ENCODE measurements around the gene LY6G6F.
A peak's percentile ranks its signal among the peaks of the same experiment; 100 is the strongest.

The LY6G6F gene

GRCh38 chr6:31739639-31740396 lies 33.2 kb downstream of the LY6G6F start, which contains the start of gene MSH5:
Gene MSH5, plus strand, starts transcription at chr6:31740005. Its CDS starts 462 bp downstream, at chr6:31740467.
- Histone ChIP-seq H3K79me2 (ENCODE audit: low read length) (peaks cover 27% of the 10 kb centered on the region), H3K27me3 (replicated peaks; ENCODE audit: insufficient read depth, low read length) (no peaks in the 10 kb centered on the region), H3K9me2 (replicated peaks; ENCODE audit: insufficient read depth, low read length) (no peaks in the 10 kb centered on the region), H3K36me3 (replicated peaks; ENCODE audit: insufficient read depth, low read length) (no peaks in the 10 kb centered on the region), H3K4me1 (ENCODE audit: low read length) (peaks cover 24% of the 10 kb centered on the region), H3K9me3 (replicated peaks; ENCODE audit: insufficient read depth, low read length) (no peaks in the 10 kb centered on the region), H2AFZ (ENCODE audit: low read length) (peak within 1 kb of the TSS; percentile 47), H3K4me2 (ENCODE audit: low read depth, low read length) (peak within 1 kb of the TSS; percentile 99), H3K4me3 (ENCODE audit: low read length) (peak within 1 kb of the TSS; percentile 78), H3K9ac (ENCODE audit: low read length) (peak within 1 kb of the TSS; percentile 99), H3K27ac (ENCODE audit: low read length) (peak within 1 kb of the TSS; percentile 98), H4K20me1 (ENCODE audit: insufficient read depth, low read length) (no peaks in the 10 kb centered on the region), H3F3A (ENCODE audit: insufficient read depth, low read length) (peaks cover 42% of the 10 kb centered on the region)
- no peak for TF ChIP-seq CTCF (IDR thresholded peaks at IDR 0.05; ENCODE audit: low read length)
- TF ChIP-seq EZH2phosphoT487 (IDR thresholded peaks at IDR 0.05; ENCODE audit: low read length) = no peak
- no peak for TF ChIP-seq EZH2 (optimal IDR thresholded peaks at IDR 0.05; ENCODE audit: low read depth, low read length)
- DNase-seq = peak; percentile 99

GRCh38 chr6:31740397-31741223 lies 33.9 kb downstream of the LY6G6F start:
- H3K79me2 ChIP-seq (ENCODE audit: low read length) = peaks cover 19% of the 10 kb centered on the region
- DNase-seq = peak; percentile 43
- no peaks in the 10 kb centered on the region for H3K9me3 ChIP-seq (replicated peaks; ENCODE audit: insufficient read depth, low read length)
- no peaks in the 10 kb centered on the region for H3K9me2 ChIP-seq (replicated peaks; ENCODE audit: insufficient read depth, low read length)
- H3K27ac ChIP-seq (ENCODE audit: low read length) = peak overlapping the region; percentile 98
- no peaks in the 10 kb centered on the region for H3K27me3 ChIP-seq (replicated peaks; ENCODE audit: insufficient read depth, low read length)
- TF ChIP-seq EZH2 (optimal IDR thresholded peaks at IDR 0.05; ENCODE audit: low read depth, low read length) (no peak), CTCF (IDR thresholded peaks at IDR 0.05; ENCODE audit: low read length) (no peak), EZH2phosphoT487 (IDR thresholded peaks at IDR 0.05; ENCODE audit: low read length) (no peak)
- no peaks in the 10 kb centered on the region for H3K36me3 ChIP-seq (replicated peaks; ENCODE audit: insufficient read depth, low read length)
- peak overlapping the region; percentile 99 for H3K9ac ChIP-seq (ENCODE audit: low read length)
- peaks cover 35% of the 10 kb centered on the region for H3F3A ChIP-seq (ENCODE audit: insufficient read depth, low read length)
- peak overlapping the region; percentile 93 for H3K4me2 ChIP-seq (ENCODE audit: low read depth, low read length)
- H3K4me3 ChIP-seq (ENCODE audit: low read length) = peak overlapping the region; percentile 78
- H2AFZ ChIP-seq (ENCODE audit: low read length) = peak overlapping the region; percentile 47
- H4K20me1 ChIP-seq (ENCODE audit: insufficient read depth, low read length) = no peaks in the 10 kb centered on the region
- peaks cover 24% of the 10 kb centered on the region for H3K4me1 ChIP-seq (ENCODE audit: low read length)

GRCh38 chr6:31741815-31742214 lies 35.1 kb downstream of the LY6G6F start:
- no peaks in the 10 kb centered on the region for H4K20me1 ChIP-seq (ENCODE audit: insufficient read depth, low read length)
- no peak overlapping the region for H3K4me2 ChIP-seq (ENCODE audit: low read depth, low read length)
- DNase-seq = no peak
- TF ChIP-seq CTCF (IDR thresholded peaks at IDR 0.05; ENCODE audit: low read length) = no peak
- peaks cover 21% of the 10 kb centered on the region for H3K4me1 ChIP-seq (ENCODE audit: low read length)
- H3K27ac ChIP-seq (ENCODE audit: low read length) = no peak overlapping the region
- no peak overlapping the region for H3K9ac ChIP-seq (ENCODE audit: low read length)
- no peaks in the 10 kb centered on the region for H3K36me3 ChIP-seq (replicated peaks; ENCODE audit: insufficient read depth, low read length)
- peaks cover 7% of the 10 kb centered on the region for H3K79me2 ChIP-seq (ENCODE audit: low read length)
- no peaks in the 10 kb centered on the region for H3K27me3 ChIP-seq (replicated peaks; ENCODE audit: insufficient read depth, low read length)
- H3K4me3 ChIP-seq (ENCODE audit: low read length) = no peak overlapping the region
- H2AFZ ChIP-seq (ENCODE audit: low read length) = no peak overlapping the region
- no peaks in the 10 kb centered on the region for H3K9me2 ChIP-seq (replicated peaks; ENCODE audit: insufficient read depth, low read length)
- H3K9me3 ChIP-seq (replicated peaks; ENCODE audit: insufficient read depth, low read length) = no peaks in the 10 kb centered on the region
- H3F3A ChIP-seq (ENCODE audit: insufficient read depth, low read length) = peaks cover 24% of the 10 kb centered on the region

Measured in MM.1S (cell line).